NT2/D1 (cell line): ENCODE measurements around the gene TPRKB.
"Not testable (repeated sequence)": the region's sequence is repeated elsewhere in the genome, so short reads cannot be mapped to it uniquely, and the experiment has no call there.

Source experiments
- DNase-seq: peaks from one replicate; pipeline ENCODE4 v3.0.0-alpha.2; 2011; ENCODE audit warnings: low read depth, low spot score
- H3K27me3 ChIP-seq: 2 replicates; pipeline ENCODE4 v1.6.0; 2011; ENCODE audit warnings: mild to moderate bottlenecking; ENCODE audit not compliant: insufficient read length, insufficient read depth
- H3K36me3 ChIP-seq: 2 replicates; pipeline ENCODE4 v1.6.1; 2011; ENCODE audit warnings: mild to moderate bottlenecking, low read length, mixed read lengths; ENCODE audit not compliant: insufficient read depth, insufficient read length
- H3K4me1 ChIP-seq: 2 replicates; pipeline ENCODE4 v1.5.1; 2011; ENCODE audit not compliant: insufficient read depth, insufficient read length
- H3K4me3 ChIP-seq: 2 replicates; pipeline ENCODE4 v1.5.1; 2011; ENCODE audit warnings: low read depth; ENCODE audit not compliant: insufficient read length
- H3K9ac ChIP-seq: 2 replicates; pipeline ENCODE4 v1.6.0; 2011; ENCODE audit warnings: low read depth; ENCODE audit not compliant: insufficient read length
- H3K9me3 ChIP-seq: 2 replicates; pipeline ENCODE4 v1.5.1; 2011; ENCODE audit warnings: mild to moderate bottlenecking, low read length; ENCODE audit not compliant: insufficient read depth
- SUZ12 ChIP-seq: IDR thresholded peaks from 2 replicates; pipeline ENCODE4 v1.6.1; 2011; ENCODE audit not compliant: insufficient read length, insufficient read depth; ENCODE audit errors: extremely low read depth
- YY1 ChIP-seq: IDR thresholded peaks from 2 replicates; pipeline ENCODE4 v1.6.1; 2011; ENCODE audit not compliant: insufficient read length, insufficient read depth
- ZNF274 ChIP-seq: IDR thresholded peaks from 2 replicates; pipeline ENCODE4 v1.6.1; 2011; ENCODE audit warnings: mild to moderate bottlenecking, low read depth, low read length

The TPRKB gene

DNA sequence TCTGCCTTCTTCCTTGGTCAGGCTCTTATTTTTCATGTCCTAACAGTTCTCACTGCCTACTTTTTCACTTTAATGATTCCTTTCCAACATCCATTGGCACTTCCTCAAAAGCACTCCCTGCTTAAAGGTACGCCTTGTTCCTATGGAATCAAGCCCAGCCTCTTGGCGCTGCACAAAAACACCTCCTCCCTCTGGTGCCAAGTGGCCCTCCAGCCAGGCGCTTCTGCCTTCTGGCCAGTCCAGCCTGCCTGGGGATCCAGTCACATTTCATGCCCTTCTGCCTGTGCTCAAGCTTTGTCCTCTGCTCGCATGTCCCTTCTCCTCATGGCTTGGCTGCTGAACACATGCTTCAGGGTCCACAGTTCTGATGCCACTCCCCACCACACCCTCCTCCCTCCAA is 6.3 kb downstream of the TPRKB start:
- TF ChIP-seq YY1 (no peak), SUZ12 (no peak), ZNF274 (no peak)
- peaks cover 52% of the 10 kb centered on the region for H3K36me3 ChIP-seq
- no peaks in the 10 kb centered on the region for H3K4me1 ChIP-seq
- no peak for DNase-seq
- no peaks in the 10 kb centered on the region for H3K9me3 ChIP-seq
- H3K27me3 ChIP-seq, result no peaks in the 10 kb centered on the region
- no peak overlapping the region for H3K9ac ChIP-seq
- no peak overlapping the region for H3K4me3 ChIP-seq

DNA sequence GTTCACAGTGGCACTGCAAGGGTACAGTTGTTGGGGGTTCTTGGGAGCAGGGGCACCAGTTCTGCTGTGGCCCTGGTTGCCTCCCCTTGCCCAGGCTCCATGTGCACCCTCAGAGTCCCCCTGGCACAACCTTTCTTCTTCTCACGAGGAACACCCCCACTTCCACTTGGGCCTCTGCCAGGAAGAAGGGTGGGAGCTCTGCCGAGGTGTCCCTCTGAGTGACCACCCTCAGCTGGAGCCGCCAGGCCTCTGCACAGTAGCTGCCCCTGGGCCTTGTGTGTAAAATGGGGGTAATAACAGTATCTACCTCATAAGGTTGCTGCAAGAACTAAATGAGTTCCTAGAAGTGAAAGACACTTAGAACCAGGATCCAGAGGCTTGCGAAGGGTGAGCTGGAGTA is 8.4 kb downstream of the TPRKB start:
- Histone ChIP-seq H3K4me1 (no peaks in the 10 kb centered on the region), H3K9ac (no peak overlapping the region), H3K27me3 (no peaks in the 10 kb centered on the region), H3K36me3 (peaks cover 45% of the 10 kb centered on the region), H3K9me3 (no peaks in the 10 kb centered on the region), H3K4me3 (no peak overlapping the region)
- no peak for DNase-seq
- TF ChIP-seq YY1 (no peak), SUZ12 (no peak), ZNF274 (no peak)

DNA sequence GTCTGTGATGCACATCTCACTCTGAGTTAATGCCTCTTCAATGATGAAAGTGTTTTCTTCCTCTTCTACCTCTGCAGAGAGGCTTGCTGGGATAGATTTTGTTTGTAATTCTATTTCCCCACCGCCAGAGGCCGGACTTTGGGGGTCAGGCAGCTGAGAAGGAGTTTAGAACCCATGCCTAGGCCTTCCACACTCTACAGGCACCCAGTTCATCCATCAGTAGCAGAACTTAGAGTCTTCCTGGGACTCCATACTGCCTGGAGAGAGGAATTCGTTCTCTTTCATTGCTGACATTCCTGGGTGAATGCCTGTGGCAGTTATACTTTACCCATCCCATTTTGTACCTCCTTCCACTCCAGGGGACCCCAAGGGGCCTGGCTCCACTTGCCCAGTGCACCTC is 9.1 kb downstream of the TPRKB start:
- Histone ChIP-seq H3K4me1 (no peaks in the 10 kb centered on the region), H3K9me3 (no peaks in the 10 kb centered on the region), H3K36me3 (peaks cover 42% of the 10 kb centered on the region), H3K9ac (no peak overlapping the region), H3K4me3 (no peak overlapping the region), H3K27me3 (no peaks in the 10 kb centered on the region)
- TF ChIP-seq YY1 (no peak), ZNF274 (no peak), SUZ12 (no peak)
- no peak for DNase-seq

DNA sequence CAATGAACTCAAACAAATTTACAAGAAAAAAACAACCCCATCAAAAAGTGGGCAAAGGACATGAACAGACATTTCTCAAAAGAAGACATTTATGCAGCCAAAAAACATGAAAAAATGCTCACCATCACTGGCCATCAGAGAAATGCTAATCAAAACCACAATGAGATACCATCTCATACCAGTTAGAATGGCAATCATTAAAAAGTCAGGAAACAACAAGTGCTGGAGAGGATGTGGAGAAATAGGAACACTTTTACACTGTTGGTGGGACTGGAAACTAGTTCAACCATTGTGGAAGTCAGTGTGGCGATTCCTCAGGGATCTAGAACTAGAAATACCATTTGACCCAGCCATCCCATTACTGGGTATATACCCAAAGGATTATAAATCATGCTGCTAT is 10.5 kb downstream of the TPRKB start:
- peaks cover 31% of the 10 kb centered on the region for H3K36me3 ChIP-seq
- H3K9me3 ChIP-seq, H3K4me1 ChIP-seq, H3K27me3 ChIP-seq, H3K9ac ChIP-seq, DNase-seq, H3K4me3 ChIP-seq: not testable (repeated sequence)

DNA sequence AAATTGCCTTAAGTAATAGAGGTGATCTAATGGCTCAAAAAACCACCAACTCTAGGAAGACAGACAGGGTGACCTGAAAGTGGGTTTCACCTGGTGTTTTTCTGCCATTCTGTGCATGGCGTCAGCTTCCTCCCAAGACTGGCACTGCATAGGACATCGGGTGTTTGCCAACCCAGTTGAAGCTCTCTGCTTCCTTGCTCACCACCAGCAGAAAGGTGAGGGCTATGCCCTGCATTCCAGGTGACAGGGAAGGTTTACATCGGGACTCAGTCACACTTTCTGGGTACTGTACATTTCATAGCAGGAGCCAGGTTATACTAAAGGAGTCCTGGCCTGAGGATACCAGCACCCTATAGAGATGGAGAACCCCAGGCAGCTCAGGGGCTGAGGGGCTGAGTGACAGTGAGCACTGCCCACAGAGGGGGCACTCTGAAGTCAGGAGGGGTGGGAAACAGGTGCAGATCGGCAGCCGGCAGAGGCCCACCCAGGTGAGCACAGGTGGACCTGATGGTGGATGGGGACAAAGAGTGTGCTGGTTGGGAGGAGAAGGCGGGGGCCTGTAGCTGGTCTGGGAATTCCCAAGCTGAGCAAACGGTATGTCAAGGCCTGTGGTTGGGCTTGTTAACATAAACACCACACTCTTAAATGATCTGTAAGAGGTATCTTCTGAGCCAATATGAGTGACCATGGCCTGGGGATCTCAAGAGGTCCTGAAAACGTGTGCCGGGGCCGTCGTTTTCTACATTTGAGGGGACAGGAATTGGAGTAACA is 18.1 kb downstream of the TPRKB start:
- DNase-seq, result no peak
- Histone ChIP-seq H3K27me3 (no peaks in the 10 kb centered on the region), H3K9me3 (peaks cover 13% of the 10 kb centered on the region), H3K36me3 (no peaks in the 10 kb centered on the region), H3K9ac (no peak overlapping the region), H3K4me1 (no peaks in the 10 kb centered on the region), H3K4me3 (no peak overlapping the region)
- TF ChIP-seq SUZ12 (no peak), YY1 (no peak), ZNF274 (no peak)

DNA sequence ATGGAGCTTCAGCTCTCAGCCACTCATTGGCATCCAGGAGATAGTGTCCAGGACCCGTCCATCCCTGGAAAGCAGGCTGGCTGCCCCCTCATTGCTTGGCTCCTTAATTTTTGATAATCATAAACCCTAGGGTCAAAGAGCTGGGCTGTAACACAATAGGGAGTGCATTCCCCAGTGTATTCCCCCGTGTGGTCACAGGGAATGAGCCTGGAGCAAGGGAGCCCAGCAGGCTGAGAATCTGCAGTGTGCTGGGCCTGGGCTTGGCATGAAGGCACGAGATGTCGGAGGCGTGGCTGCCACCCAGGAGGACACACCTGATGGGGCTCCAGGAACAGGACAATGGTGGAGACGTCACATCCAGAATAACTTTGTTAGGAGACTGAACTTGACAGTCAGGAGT is 18.7 kb downstream of the TPRKB start:
- DNase-seq, result no peak
- H3K27me3 ChIP-seq, result no peaks in the 10 kb centered on the region
- H3K4me1 ChIP-seq, result no peaks in the 10 kb centered on the region
- H3K36me3 ChIP-seq, result no peaks in the 10 kb centered on the region
- H3K9ac ChIP-seq, result no peak overlapping the region
- peaks cover 13% of the 10 kb centered on the region for H3K9me3 ChIP-seq
- no peak for TF ChIP-seq ZNF274
- no peak for TF ChIP-seq YY1
- TF ChIP-seq SUZ12, result no peak
- H3K4me3 ChIP-seq, result no peak overlapping the region

DNA sequence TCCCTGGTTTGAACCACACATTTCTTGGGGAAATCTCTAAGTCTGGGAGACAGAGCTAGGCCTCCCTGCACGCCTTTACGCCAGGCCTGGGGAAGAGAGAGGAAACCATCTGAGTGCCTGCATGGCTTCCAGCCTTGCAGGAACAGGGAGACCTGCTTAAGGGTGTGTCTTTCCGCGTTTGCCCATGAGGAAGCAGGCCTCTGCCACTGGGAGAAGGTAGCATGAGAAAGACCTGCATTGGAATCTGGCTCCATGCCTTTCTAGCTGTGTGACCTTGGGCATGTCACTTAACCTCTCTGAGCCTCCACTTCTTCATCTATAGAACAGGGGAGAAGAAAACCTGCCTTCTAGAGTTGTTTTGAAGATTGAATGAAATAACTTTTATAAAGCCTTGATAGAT is 19.4 kb downstream of the TPRKB start:
- not testable (repeated sequence) for DNase-seq, H3K36me3 ChIP-seq, H3K4me1 ChIP-seq, H3K27me3 ChIP-seq, H3K4me3 ChIP-seq, H3K9ac ChIP-seq
- H3K9me3 ChIP-seq, result peaks cover 13% of the 10 kb centered on the region

DNA sequence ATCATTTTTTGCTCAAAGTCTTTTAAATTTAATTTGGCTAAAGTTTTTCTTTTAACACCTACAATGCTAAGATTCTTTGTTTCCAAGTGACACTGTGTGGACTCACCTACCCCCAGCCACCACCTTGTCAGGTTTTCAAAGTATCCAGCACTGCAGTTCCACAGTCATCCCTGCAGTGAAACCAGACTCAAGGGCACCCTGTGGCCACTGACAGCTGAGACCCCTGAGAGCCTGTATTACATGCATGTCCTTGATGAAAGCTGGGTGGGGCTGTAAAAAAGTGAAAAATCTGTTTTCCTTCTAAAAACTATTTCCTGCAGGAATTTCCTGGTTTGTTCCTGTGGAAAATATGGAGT is 19.9 kb downstream of the TPRKB start:
- DNase-seq, result no peak
- Histone ChIP-seq H3K27me3 (no peaks in the 10 kb centered on the region), H3K4me3 (no peak overlapping the region), H3K36me3 (no peaks in the 10 kb centered on the region), H3K9me3 (peaks cover 13% of the 10 kb centered on the region), H3K9ac (no peak overlapping the region), H3K4me1 (no peaks in the 10 kb centered on the region)
- TF ChIP-seq ZNF274 (no peak), YY1 (no peak), SUZ12 (no peak)
